ENCODE results near the gene DDA1. TPM values are rescaled to one million over a fixed set of nuclear protein-coding genes. Genes with fewer than 3 reads are reported as not detected.
"Not testable (repeated sequence)": the region's sequence is repeated elsewhere in the genome, so short reads cannot be mapped to it uniquely, and the experiment has no call there.

The DDA1 gene
- total and polyA plus RNA-seq, 10 donors: 10.5 to 42.2 (median 23.5) TPM

DNA sequence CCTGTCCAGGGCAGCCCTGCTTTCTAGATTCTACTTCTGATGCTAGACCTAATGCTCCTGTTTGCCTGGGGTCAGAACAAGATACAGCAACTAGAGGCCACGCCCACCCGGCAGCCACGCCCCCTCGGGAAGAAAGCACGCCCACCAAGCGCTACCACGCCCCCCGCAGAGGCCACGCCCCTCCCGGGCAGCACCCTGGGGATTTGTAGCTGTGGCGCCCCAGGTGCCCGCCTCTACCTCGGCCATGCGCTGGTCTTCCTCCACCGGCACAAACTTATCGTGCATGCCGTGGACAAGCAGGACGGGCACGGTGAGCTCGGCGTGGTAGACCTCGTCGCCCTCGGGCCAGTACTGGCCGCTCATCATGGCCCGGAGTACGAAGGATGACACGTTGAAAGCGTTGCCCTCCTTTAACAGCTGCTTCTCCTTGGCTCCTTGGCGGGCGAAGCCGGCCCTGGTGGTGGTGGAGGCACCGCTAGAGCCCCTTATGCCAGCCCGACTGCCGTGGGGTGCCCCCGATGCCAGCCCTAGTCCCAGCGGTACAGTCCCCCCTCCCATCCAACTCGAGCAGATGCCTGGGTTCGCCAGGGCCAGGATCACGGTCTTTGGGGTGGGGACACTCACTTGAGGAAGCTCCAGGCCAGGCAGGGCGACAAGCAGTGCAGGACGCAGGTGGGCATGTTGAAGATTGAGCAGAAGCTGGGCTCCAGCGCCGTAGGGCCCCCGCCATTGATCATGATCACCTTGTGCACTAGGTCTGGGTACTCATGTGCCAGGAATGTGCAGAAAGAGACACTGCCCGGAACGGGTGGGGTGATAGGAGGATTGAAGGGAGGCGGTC, 15.1 kb upstream of the DDA1 start:
- Histone ChIP-seq H3K4me1 (peaks cover 0 to 46% (median 16%) of the 10 kb centered on the region in 6 donors), H3K4me3 (no peak overlapping the region), H3K27me3 (replicated peaks in 1 of 7) (no peaks in the 10 kb centered on the region), H3K27ac (no peak overlapping the region), H3K9me3 (peaks cover 0 to 8% (median 7%) of the 10 kb centered on the region in 8 donors), H3K36me3 (peaks cover 0 to 24% (median 3%) of the 10 kb centered on the region in 6 donors)
- DNase-seq: peak; percentile 78
- peak in 1 of 3 donors; percentile 7 for TF ChIP-seq POLR2AphosphoS5 (IDR thresholded peaks at IDR 0.05)
- no peak for TF ChIP-seq POLR2A (IDR thresholded peaks at IDR 0.05)
- TF ChIP-seq, protein P1, sequence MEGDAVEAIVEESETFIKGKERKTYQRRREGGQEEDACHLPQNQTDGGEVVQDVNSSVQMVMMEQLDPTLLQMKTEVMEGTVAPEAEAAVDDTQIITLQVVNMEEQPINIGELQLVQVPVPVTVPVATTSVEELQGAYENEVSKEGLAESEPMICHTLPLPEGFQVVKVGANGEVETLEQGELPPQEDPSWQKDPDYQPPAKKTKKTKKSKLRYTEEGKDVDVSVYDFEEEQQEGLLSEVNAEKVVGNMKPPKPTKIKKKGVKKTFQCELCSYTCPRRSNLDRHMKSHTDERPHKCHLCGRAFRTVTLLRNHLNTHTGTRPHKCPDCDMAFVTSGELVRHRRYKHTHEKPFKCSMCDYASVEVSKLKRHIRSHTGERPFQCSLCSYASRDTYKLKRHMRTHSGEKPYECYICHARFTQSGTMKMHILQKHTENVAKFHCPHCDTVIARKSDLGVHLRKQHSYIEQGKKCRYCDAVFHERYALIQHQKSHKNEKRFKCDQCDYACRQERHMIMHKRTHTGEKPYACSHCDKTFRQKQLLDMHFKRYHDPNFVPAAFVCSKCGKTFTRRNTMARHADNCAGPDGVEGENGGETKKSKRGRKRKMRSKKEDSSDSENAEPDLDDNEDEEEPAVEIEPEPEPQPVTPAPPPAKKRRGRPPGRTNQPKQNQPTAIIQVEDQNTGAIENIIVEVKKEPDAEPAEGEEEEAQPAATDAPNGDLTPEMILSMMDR (IDR thresholded peaks at IDR 0.05 in 8 of 11, conservative IDR thresholded peaks at IDR 0.05 in 3 of 11): no peak
- intact Hi-C loops (cut with DNase I; ENCODE audit: low total_unique reads): loop anchor here (5.0 kb wide), 1 partner anchor 93 kb away; no protein-coding TSS in a partner anchor
- 78 to 87% (median 87%) methylated on average over 35 to 48 of the region's 48 CpGs for WGBS, 5 donors

DNA sequence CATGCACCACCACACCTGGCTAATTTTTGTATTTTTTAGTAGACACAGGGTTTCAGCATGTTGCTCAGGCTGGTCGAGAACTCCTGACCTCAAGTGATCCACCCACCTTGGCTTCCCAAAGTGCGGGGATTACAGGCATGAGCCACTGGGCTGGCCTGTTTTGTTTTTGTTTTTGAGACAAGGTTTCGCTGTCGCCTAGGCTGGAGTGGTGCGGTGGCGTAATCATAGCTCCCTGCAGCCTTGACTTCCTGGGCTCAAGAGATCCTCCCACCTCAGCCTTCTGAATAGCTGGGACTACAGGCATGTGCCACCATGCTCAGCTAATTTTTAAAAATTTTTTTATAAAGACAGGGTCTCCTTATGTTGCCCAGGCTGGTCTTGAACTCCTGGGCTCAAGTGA, 13.8 kb upstream of the DDA1 start:
- peak overlapping the region in 1 of 8 donors; percentile 23 for H3K27ac ChIP-seq
- H3K27me3 ChIP-seq (replicated peaks in 1 of 7); intact Hi-C loops (cut with DNase I; ENCODE audit: low total_unique reads); DNase-seq; H3K9me3 ChIP-seq; H3K4me3 ChIP-seq: not testable (repeated sequence)
- H3K36me3 ChIP-seq: peaks cover 0 to 36% (median 3%) of the 10 kb centered on the region in 6 donors
- peaks cover 0 to 42% (median 11%) of the 10 kb centered on the region in 6 donors for H3K4me1 ChIP-seq
- 78 to 96% (median 87%) methylated on average over 6 of the region's 6 CpGs for WGBS, 5 donors

DNA sequence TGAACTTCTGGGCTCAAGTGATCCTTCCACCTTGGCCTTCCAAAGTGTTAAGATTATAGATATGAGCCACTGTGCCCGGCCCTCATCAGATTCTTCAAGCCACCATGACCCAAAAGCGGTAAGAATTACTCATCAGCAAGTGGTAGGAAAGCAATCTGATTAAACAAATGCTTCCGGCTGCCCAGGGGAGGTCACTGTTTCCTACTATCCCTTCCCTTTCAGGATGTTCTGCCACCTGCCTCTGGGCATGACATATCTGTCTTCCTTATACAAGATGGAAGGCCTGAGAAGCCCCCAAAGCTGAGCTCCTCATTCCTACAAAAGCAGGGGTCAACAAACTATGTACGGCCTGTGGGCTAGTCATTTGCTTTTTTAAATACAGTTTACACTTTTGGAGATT, 13.1 kb upstream of the DDA1 start:
- Histone ChIP-seq H3K4me3 (no peak overlapping the region), H3K27me3 (replicated peaks in 1 of 7) (no peaks in the 10 kb centered on the region)
- 61 to 69% (median 66%) methylated on average over 4 of the region's 4 CpGs for WGBS, 5 donors

DNA sequence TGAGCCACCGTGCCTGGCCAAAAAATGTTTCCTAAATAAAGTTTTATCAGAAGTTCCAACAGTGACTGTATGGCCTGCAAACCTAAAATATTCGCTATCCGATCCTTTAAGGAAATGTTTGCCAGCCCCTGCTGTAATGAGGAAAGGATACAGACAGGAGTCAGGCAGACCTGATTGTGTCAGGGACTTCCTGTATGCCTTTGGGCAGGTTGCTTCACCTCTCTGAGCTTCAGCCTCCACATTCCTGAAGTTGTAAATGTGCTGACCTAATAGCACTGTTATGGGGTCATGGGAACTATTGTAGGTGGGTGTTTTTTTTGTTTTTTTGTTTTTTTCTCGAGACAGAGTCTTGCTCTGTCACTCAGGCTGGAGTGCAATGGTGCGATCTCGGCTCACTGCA, 12.4 kb upstream of the DDA1 start:
- Histone ChIP-seq H3K36me3 (peaks cover 0 to 46% (median 10%) of the 10 kb centered on the region in 6 donors), H3K4me3 (no peak overlapping the region), H3K27ac (no peak overlapping the region), H3K27me3 (replicated peaks in 1 of 7) (no peaks in the 10 kb centered on the region), H3K9me3 (peaks cover 0 to 8% (median 7%) of the 10 kb centered on the region in 8 donors), H3K4me1 (peaks cover under 1 to 46% (median 11%) of the 10 kb centered on the region in 6 donors)
- intact Hi-C loops (cut with DNase I; ENCODE audit: low total_unique reads): no loop called here
- TF ChIP-seq, protein P1 (IDR thresholded peaks at IDR 0.05 in 8 of 11, conservative IDR thresholded peaks at IDR 0.05 in 3 of 11): no peak
- TF ChIP-seq POLR2AphosphoS5 (IDR thresholded peaks at IDR 0.05): no peak
- TF ChIP-seq POLR2A (IDR thresholded peaks at IDR 0.05): no peak
- 80 to 91% (median 89%) methylated on average over 6 of the region's 6 CpGs for WGBS, 5 donors
- no peak for DNase-seq

More for the DNA sequence above, 13.1 kb upstream of the DDA1 start:
- no peak for DNase-seq
- Histone ChIP-seq H3K36me3 (peaks cover 0 to 44% (median 10%) of the 10 kb centered on the region in 6 donors), H3K27ac (peak overlapping the region in 3 of 8 donors; percentile 1 to 32 (median 23)), H3K4me1 (peaks cover 0 to 46% (median 11%) of the 10 kb centered on the region in 6 donors), H3K9me3 (peaks cover 0 to 8% (median 7%) of the 10 kb centered on the region in 8 donors)
- intact Hi-C loops (cut with DNase I; ENCODE audit: low total_unique reads): no loop called here
- TF ChIP-seq POLR2AphosphoS5 (IDR thresholded peaks at IDR 0.05): peak in 1 of 3 donors; percentile 56
- TF ChIP-seq POLR2A (IDR thresholded peaks at IDR 0.05): no peak
